Measurements from ENCODE around the gene APOBR. TPM values are rescaled to one million over a fixed set of nuclear protein-coding genes. Genes with fewer than 3 reads are reported as not detected.
"Not testable (repeated sequence)": the region's sequence is repeated elsewhere in the genome, so short reads cannot be mapped to it uniquely, and the experiment has no call there.

The APOBR gene, protein sequence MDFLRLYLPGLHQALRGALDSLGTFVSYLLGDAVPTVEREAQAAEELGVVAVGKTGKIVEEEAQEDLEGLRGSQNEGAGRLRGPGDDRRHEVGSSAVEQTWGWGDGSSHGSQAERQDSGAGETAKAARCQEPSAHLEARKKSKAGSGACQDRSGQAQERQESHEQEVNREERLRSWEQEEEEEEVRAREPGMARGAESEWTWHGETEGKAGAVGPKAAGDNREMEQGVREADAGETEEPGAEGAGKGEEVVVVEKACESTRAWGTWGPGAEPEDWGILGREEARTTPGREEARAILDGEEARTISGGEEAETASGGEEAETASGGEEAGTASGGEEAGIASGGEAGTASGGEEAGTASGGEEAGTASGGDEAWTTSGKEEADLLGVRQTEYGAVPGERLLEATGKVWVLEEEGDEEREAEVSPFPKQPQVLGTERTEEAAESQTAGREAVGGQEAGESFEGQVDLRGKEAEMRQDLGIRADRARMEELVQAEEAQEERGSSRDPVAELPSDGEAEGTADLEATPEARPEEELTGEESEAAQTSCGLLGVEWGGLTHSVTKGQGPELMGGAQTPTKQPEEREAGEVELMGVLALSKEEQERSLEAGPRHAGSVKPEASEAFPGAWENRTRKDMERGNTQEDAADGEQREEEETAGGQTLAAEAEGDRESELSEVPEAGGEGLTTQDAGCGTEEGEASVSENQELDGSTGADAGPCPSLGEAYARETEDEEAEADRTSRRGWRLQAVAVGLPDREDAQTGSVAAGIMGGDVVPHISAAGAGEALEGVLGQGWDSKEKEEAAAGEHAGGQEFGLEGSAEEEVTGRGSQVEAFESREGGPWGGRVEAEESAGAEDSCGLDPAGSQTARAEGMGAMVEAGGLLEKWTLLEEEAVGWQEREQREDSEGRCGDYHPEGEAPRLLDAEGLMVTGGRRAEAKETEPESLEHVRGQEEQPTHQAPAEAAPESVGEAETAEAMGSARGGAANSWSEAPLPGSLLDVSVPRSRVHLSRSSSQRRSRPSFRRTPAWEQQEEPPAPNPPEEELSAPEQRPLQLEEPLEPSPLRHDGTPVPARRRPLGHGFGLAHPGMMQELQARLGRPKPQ
- not detected for total RNA-seq (2021; fragmentation: NEBNext Ultra II Directional; extraction: Animal tissue kit (Norgen Biotek cat#: 25700))
- long read RNA-seq, result 0 reads

DNA sequence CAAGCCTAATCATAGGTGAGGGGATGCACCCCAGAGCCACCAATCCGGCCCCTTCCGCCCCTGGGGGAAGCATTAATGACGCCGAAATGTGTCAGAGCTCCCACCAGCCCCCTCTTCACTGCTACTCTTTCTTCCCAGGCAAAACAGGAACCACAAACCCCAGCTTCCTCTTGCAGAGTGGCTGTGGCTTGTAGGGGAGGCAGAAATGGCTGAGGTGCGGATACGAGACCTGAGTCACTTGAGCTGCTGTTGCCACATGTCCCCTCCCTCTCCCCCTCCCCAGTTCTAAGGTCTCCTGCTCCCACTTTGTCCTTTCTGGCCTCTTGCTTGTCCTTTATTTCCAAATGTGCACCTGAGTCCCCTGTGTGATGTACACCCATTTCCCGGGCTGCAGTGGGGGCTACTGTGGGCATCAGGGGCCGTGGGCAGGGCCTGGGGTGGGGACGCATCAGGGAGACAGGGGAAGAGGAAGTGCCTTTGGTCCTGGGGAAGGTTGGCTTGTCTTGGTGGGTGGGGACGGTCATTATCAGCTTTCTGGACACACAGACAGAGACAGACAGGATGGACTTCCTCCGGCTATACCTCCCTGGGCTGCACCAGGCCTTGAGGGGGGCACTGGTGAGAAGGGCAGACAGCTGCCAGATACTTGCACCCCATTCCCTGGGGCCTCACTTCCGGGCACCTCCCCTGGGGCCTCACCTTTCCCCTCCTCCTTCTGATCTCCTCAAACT is at the start of gene APOBR:
Gene APOBR (plus strand): TSS at position 523 of the 731 bp plus-strand sequence. CDS start 39 bp downstream, at position 562.
- Mint-ChIP-seq H3K4me1 (ENCODE audit: low read depth) (peaks cover 4% of the 10 kb centered on the region), H3K27me3 (ENCODE audit: insufficient read depth) (peaks cover 15% of the 10 kb centered on the region), H3K36me3 (ENCODE audit: low read depth) (peaks cover 2% of the 10 kb centered on the region; the same call in 1 of the 2 replicates), H3K4me3 (no peak within 1 kb of the TSS), H3K9me3 (no peaks in the 10 kb centered on the region), H3K27ac (no peak within 1 kb of the TSS)
- TF ChIP-seq, protein P1, sequence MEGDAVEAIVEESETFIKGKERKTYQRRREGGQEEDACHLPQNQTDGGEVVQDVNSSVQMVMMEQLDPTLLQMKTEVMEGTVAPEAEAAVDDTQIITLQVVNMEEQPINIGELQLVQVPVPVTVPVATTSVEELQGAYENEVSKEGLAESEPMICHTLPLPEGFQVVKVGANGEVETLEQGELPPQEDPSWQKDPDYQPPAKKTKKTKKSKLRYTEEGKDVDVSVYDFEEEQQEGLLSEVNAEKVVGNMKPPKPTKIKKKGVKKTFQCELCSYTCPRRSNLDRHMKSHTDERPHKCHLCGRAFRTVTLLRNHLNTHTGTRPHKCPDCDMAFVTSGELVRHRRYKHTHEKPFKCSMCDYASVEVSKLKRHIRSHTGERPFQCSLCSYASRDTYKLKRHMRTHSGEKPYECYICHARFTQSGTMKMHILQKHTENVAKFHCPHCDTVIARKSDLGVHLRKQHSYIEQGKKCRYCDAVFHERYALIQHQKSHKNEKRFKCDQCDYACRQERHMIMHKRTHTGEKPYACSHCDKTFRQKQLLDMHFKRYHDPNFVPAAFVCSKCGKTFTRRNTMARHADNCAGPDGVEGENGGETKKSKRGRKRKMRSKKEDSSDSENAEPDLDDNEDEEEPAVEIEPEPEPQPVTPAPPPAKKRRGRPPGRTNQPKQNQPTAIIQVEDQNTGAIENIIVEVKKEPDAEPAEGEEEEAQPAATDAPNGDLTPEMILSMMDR (IDR thresholded peaks at IDR 0.05), result no peak
- no peak for DNase-seq

DNA sequence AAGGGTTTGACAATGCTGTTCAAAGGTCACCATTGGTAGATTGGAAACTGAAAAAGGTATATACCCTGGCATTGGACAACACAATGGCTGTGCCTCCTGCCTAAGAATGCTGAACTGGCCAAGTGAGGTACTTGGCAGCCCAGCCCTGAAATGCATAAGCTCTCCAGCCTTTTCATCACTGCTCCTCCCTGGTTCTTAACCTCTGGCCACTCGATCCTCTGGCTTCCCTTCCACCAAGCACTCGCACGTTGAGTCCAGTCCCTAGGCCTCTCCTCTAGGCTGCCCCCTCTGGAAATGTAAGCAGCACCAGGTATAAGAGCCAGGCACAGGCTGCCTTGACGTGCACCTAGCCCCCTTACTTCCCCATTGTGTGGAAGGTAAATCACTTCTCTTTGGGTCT is 48.1 kb upstream of the APOBR start:
- H3K36me3 Mint-ChIP-seq (ENCODE audit: low read depth); H3K27ac Mint-ChIP-seq; H3K27me3 Mint-ChIP-seq (ENCODE audit: insufficient read depth); H3K4me3 Mint-ChIP-seq; H3K4me1 Mint-ChIP-seq (ENCODE audit: low read depth); H3K9me3 Mint-ChIP-seq; DNase-seq: not testable (repeated sequence)

DNA sequence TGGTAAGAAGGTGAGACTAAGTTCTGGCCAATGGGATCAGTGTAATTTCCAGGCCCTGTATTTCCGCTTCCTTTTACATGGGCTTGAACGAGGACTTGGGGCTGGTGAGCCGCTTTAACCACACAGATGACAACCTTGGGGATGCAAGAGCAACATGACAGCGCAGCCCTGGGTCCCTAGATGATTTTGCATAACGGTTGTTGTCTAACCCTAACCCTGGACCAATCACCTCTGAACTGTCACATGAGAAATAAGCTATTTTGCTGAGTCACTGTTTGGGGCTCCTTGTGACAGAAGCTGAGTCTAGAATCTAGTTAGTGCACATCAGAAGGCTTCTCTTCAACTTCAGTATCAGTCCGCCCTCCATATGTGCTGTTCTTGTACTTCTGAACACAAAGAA is 47.4 kb upstream of the APOBR start:
- H3K27me3 Mint-ChIP-seq (ENCODE audit: insufficient read depth); H3K9me3 Mint-ChIP-seq; H3K36me3 Mint-ChIP-seq (ENCODE audit: low read depth); H3K27ac Mint-ChIP-seq; DNase-seq; H3K4me3 Mint-ChIP-seq; H3K4me1 Mint-ChIP-seq (ENCODE audit: low read depth): not testable (repeated sequence)

DNA sequence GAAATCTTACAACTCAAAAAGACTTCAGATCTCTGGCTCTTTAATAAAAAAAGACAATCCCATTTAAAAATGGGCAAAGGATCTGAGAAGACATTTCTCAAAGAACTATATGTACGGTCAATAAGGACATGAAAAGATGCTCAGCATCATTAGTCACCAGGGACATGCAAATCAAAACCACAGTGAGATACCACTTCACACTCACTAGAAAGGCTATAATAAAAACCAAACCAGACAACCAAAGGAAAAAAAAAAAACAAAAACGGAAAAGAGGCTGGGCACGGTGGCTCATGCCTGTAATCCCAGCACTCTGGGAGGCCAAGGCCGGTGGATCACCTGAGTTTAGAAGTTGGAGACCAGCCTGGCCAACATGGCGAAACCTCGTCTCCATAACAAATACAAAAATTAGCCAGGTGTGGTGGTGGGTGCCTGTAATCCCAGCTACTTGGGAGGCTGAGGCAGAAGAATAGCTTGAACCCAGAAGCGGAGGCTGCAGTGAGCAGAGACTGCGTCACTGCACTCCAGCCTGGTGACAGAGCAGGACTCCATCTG is 20.7 kb upstream of the APOBR start:
- H3K36me3 Mint-ChIP-seq (ENCODE audit: low read depth), result no peaks in the 10 kb centered on the region
- no peak overlapping the region for H3K27ac Mint-ChIP-seq
- peaks cover 4% of the 10 kb centered on the region; the same call in 1 of the 2 replicates for H3K4me1 Mint-ChIP-seq (ENCODE audit: low read depth)
- H3K4me3 Mint-ChIP-seq, result no peak overlapping the region
- H3K9me3 Mint-ChIP-seq, result no peaks in the 10 kb centered on the region
- no peak for DNase-seq
- TF ChIP-seq, protein P1 (IDR thresholded peaks at IDR 0.05), result no peak
- no peaks in the 10 kb centered on the region for H3K27me3 Mint-ChIP-seq (ENCODE audit: insufficient read depth)

DNA sequence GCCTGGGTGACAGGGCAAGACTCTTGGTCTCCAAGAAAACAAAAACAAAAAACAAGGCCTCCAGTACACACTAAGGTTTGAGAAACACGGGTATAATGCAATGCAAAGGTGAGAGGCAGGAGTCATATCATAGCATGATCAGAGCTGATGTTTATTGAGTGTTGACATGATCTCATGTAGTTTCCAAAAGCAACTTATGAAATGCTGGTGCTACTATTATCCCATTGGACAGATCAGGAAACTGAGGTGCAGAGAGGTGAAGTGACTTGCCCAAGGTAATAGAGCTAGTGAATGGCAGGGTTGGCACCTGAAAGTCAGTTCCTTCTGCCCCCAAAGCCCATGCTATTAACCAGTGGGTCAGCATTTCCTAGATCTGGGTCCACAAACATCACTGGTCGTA is 19.2 kb upstream of the APOBR start:
- Mint-ChIP-seq H3K27ac (no peak overlapping the region), H3K4me1 (ENCODE audit: low read depth) (peaks cover 4% of the 10 kb centered on the region; the same call in 1 of the 2 replicates), H3K4me3 (no peak overlapping the region), H3K9me3 (no peaks in the 10 kb centered on the region), H3K36me3 (ENCODE audit: low read depth) (no peaks in the 10 kb centered on the region), H3K27me3 (ENCODE audit: insufficient read depth) (no peaks in the 10 kb centered on the region)
- no peak for DNase-seq
- TF ChIP-seq, protein P1 (IDR thresholded peaks at IDR 0.05), result no peak
